NCI-H748 (cell line): ENCODE data around the gene TIMP1.

ENCODE experiments used
- DNase-seq: peaks from one replicate; lab custom pipeline; 2025; ENCODE audit not compliant: unreplicated experiment; lab: John Stamatoyannopoulos, UW

TIMP1 gene

DNA sequence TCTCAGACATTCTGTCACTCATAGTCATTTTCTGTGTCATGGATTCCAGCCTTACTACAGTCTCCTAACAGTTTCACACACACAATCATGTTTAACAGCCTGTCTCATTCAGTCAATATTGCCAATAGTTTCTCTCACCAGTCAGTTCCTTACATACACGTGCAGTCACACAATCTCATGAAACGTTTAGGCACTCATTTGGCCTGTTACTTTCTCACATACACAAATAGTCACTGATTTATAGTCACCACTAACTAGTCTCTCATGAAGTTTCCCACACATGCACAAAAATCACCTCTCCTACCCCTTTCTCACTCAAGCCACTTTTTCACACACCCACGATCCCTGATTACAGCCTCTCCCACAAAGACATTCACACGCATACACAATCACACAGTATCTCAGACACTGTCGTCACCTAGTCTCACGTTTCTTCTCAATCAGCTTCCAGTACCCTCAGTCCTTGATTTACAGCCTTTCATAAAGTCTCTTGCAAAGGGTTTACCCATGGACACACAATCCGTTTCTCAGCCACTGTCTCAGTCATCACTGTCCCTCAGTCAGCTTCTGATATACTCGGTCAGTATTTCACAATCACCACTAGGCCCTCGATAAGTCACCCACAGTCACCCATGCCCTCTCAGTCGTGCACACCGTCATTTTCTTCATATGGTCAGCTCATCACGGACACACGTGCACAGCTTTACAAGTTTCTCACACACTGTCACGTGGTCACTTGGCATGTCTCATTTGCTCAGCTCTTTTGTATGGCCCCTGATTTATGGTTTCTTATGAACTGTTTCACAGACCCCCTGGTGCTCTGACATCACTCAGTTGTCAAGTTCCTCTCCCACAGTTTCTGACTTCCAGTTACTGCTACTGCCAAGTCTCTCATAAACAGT, 51.7 kb downstream of the TIMP1 start:
- DNase-seq, result no peak

DNA sequence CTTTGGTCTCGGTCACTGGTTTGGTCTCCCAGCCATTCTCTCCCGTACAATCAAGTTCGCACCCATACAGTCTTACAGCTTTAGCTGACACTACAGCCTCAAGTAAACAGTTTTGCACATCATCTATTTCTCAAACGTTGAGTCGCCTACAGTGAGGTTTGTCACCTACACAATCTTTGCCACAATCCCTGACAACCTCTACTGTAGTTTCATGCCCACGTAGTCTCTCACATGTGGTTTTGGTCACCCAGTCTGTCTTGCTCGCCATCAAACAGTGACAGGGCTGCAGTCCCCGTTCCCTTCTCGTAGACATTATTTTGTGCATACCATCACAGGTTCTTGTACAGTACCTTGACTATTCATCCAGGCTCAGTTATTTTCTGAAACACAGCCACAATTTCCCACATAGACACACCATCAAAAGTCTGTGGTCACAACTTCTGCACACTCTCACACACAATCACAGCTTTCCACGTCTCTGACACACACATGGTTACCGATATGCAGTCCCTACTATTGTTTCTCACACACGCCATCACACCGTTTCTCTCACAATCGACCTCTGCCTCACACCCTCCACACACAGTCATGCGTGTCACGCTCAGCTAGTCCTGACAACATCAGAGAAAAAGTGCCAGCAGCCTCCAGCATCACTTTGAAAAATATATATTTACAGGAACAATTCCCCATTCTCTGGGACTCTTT, 52.8 kb downstream of the TIMP1 start:
- DNase-seq, result no peak
